ENCODE measurements around the gene RNF135. TPM values are rescaled to one million over a fixed set of nuclear protein-coding genes. Genes with fewer than 3 reads are reported as not detected.

Gene RNF135
- total RNA-seq, 1 experiment from 2014 or later, result 11.2 TPM

DNA sequence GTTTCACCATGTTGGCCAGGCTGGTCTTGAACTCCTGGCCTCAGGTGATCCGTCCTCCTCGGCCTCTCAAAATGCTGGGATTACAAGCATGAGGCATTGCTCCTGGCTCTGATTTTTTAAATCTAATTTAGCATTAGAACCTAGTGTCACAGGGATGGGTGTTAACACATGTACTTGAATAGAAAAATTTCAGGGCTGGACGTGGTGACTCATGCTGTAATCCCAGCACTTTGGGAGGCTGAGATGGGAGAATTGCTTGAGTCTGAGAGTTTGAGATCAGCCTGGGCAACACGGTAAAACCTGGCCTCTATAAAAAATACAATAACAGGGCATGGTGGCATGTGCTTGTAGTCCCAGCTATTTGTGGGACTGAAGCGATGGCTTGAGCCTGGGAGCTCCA lies 6.0 kb upstream of the RNF135 start:
- Histone ChIP-seq H3K27ac (ENCODE audit: low read depth, low read length) (no peak overlapping the region), H3K4me1 (ENCODE audit: control insufficient read depth in 1 of 2, insufficient read depth in 2 of 2, low read length in 2 of 2) (peaks cover 0 to 6% of the 10 kb centered on the region in 2 experiments; a peak in 2 of 4 replicates), H3K36me3 (ENCODE audit: control insufficient read depth in 1 of 2, insufficient read depth in 2 of 2, low read length in 2 of 2) (no peaks in the 10 kb centered on the region), H4K20me1 (ENCODE audit: insufficient read depth) (no peaks in the 10 kb centered on the region), H3K4me3 (replicated peaks in 1 of 2; ENCODE audit: low read depth in 1 of 2, low read length in 2 of 2) (no peak overlapping the region), H3K27me3 (ENCODE audit: insufficient read depth, low read length) (no peaks in the 10 kb centered on the region), H2AFZ (ENCODE audit: low read depth, low read length, poor library complexity, severe bottlenecking) (no peak overlapping the region), H3K9ac (ENCODE audit: low read length) (no peak overlapping the region), H3K9me3 (ENCODE audit: control insufficient read depth in 1 of 2, insufficient read depth in 1 of 2, low read depth in 1 of 2, low read length in 2 of 2) (no peaks in the 10 kb centered on the region), H3K4me2 (ENCODE audit: low read length) (no peak overlapping the region), H3K79me2 (ENCODE audit: insufficient read depth, low read length) (no peaks in the 10 kb centered on the region), H3K9me2 (ENCODE audit: insufficient read depth) (no peaks in the 10 kb centered on the region)
- no TSS peak for BruUV-seq (replicated peaks)
- no peak for DNase-seq (ENCODE audit: low read depth, low spot score)
- ChIA-PET RAD21 (ENCODE audit: low non-redundant PET in 1 of 2, low total read pairs in 2 of 2, uncharacterized antibody in 2 of 2, unreplicated experiment in 2 of 2) (no interaction called here), POLR2A (no interaction called here), CTCF (no interaction called here)
- ATAC-seq, result no peak
- TF ChIP-seq CEBPB (IDR thresholded peaks at IDR 0.05; ENCODE audit: low read depth) (no peak), POLR2AphosphoS5 (IDR thresholded peaks at IDR 0.05; ENCODE audit: low read depth, low read length) (no peak), SIN3A (IDR thresholded peaks at IDR 0.05; ENCODE audit: low read depth) (no peak), ZBTB33 (IDR thresholded peaks at IDR 0.05; ENCODE audit: extremely low read depth, insufficient replicate concordance, low read length) (no peak), ZFX (IDR thresholded peaks at IDR 0.05) (no peak), EZH2 (IDR thresholded peaks at IDR 0.05) (no peak), ZNF274 (IDR thresholded peaks at IDR 0.05; ENCODE audit: low read depth, low read length) (no peak)
- TF ChIP-seq, protein P1, sequence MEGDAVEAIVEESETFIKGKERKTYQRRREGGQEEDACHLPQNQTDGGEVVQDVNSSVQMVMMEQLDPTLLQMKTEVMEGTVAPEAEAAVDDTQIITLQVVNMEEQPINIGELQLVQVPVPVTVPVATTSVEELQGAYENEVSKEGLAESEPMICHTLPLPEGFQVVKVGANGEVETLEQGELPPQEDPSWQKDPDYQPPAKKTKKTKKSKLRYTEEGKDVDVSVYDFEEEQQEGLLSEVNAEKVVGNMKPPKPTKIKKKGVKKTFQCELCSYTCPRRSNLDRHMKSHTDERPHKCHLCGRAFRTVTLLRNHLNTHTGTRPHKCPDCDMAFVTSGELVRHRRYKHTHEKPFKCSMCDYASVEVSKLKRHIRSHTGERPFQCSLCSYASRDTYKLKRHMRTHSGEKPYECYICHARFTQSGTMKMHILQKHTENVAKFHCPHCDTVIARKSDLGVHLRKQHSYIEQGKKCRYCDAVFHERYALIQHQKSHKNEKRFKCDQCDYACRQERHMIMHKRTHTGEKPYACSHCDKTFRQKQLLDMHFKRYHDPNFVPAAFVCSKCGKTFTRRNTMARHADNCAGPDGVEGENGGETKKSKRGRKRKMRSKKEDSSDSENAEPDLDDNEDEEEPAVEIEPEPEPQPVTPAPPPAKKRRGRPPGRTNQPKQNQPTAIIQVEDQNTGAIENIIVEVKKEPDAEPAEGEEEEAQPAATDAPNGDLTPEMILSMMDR (IDR thresholded peaks at IDR 0.05 in 2 of 3, conservative IDR thresholded peaks at IDR 0.05 in 1 of 3; ENCODE audit: borderline replicate concordance in 1 of 3, insufficient read depth in 1 of 3, low read depth in 2 of 3, low read length in 2 of 3), result no peak
- intact Hi-C loops (cut with micrococcal nuclease), result no loop called here

All from HCT116 (cell line).